CD4-positive, alpha-beta T cell treated with Interleukin-6 for 4 hours (primary cell): ENCODE results near the gene SASH1.

Experiments
- DNase-seq: peaks from one replicate; pipeline ENCODE4 v3.0.0-alpha.2; 2020; ENCODE audit warnings: mixed read lengths

SASH1 gene

DNA sequence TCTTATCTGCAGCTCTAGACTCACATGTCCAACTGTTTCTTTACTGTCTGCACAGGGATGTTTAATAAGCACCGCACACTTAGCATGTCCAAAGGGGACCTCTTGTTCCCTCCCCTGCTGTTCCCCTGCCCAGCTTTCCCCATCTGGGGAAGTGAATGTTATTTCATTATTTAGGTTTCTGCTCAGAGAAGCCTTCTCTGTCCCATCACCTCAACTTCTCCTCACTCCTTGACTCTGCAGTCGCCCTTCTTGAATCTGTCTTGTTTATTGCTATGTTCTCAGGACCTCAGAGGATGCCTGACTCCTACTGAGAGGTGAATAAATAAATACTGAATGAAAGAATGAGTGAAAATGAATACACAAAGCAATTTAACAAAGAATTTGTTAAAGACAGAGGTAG lies 121.0 kb downstream of the SASH1 start:
- DNase-seq = no peak

DNA sequence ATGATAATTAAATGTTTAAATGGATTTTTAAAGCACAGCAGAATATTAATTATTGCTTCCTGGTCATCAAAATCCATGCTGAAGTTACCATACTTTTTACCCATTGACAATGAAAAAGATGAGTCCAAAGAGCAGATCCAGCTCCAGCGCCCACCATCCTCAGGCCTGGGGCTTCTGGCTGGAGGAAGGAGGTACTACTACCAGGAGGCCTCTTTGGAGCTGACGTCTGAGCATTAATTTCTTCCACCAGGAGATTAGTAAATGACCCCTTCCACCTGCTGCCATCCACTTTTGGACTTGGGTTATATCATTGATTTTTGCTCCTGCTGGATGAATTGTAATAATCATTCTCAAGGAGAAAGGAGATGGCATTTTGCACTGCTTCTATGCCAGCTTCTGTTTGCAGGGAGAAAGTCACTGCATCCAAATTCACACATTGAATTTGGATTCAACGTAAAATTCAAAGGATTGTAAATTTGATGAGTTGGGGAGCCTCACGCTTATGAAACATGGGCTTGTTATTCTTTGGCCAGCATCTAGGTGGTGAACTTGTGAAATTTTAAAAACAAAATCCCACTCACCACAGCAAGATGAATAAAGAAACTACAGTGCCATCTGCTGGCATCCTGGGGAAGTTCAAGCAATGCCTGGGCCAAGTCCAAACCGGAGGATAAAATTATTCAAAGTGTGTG lies 121.8 kb downstream of the SASH1 start:
- peak; percentile 44 for DNase-seq

DNA sequence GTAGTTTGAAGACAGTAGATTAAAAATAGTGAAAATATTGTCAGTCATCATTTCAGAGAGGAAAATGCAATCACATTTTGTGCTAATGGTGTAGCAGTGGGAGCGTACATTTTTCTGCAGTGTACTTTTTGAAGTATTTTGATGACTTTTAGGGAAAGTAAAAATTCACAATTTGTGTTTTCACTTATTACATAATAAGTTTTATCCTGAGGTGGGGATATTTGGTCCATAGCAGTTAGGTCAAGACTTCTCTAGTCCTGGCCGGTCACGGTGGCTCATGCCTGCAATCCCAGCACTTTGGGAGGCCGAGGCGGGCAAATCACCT lies 122.3 kb downstream of the SASH1 start:
- DNase-seq = no peak

DNA sequence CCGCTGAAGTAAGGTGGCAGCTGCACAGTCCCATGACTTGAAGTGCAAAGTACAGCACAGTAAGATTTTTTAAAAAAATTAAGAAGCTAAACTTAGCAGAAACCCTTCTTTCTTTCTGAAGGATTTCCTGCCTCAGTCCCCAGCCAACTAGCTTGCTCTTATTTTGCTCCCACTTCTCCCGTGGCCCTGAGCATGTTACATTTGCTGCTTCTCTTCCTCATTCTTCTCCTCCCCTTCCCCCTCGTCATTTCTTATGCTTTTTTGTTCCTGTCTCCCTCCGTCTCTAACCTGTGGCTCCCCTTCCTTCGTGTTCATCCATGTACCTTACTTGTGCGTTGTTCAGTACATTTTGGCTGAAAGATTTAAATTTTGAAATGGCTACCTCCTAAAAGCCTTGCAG lies 123.0 kb downstream of the SASH1 start:
- DNase-seq = no peak

DNA sequence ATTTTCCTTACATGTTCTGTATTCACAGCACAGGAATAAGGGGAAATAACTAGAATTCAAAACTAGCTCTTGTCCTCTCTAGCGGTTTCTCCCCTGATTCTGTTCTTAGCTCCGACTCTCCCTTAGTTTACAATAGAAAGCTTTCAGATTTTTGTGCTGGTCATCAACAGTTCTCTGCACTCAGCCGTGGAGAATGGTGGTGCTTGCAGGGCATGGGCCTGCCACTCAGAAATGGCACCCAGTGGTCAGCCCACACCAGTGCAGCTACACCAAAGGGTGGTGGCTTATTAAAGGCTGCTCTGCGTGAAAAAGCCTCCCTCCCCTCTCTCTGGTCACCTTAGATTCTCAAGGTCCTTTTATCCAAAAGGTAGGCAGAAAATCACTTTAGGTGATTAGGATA lies 123.5 kb downstream of the SASH1 start:
- DNase-seq = no peak

DNA sequence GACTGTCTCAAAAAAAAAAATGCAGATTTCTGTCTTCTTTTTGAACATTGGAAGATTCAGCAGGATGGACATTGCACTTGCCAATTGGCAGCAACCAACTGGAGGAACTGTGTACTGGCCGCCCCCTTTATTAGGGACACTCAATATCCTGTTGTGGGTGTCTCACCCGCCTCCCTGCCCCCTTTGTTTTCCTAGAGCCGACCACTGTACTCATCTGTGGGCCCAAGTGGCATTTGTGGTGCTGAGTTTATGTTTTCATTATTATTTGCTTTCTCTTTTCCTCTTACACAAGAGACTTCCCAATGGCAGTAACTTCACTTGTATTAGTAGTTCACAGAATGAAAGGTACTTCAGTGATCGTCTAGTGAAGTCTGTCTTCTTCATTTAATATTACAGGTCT lies 125.3 kb downstream of the SASH1 start:
- no peak for DNase-seq

DNA sequence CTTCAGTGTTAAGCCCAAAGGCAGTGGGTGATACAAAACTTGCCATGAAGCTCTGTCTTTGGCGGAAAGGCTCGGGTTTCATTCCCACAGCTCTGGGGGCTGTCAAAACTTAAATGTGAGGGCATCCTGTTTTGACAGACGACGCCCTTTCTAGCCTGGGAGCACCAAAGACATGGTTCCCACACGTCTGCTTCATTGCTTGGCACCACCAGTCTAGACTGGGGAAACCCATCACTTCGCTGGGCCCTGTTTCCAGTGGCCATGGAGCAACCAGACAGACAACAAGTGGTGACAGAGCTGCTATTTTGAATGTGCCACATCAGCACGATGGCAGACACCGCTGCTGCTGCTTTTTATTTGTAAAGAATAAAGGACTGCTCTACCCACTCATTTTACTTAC lies 127.5 kb downstream of the SASH1 start:
- DNase-seq = no peak

DNA sequence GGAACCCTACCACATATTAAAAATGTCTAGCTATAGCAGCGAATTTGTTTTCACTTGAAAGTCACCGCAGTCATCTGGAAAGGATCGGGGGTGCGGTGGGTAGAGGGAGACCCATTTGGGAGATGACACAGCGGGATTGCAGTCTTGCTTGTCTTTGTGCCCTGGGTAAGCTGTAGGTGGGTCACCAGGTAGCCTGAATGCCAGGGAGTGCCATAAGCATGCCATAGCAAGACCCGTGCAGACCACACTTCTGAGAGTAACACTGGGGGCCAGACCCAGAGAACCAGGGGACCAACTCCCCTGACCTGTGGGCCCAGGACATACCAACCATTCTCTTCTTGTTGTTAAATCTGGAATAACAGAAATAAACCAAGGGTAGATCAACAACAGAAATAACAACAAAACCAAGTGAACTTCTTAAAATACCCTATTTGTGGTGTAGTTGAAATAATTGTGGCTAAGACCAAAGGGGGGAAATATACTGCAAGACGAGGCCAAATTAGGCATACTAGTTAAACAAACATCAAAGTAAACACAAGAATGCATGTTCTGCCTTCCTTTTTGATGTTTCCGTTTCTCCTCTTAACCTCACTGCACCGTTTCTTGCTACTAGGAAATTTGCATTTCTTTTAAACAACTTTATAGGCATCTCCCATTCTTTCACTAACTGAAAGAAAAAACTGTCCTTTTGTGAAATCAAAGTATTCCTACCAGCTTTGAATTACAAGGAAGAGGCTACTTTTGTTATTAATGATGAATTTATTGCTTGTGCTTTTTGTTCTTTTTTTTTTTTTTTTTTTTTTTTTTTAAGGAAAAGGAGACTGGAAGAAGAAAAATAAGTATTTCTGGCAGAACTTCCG lies 128.2 kb downstream of the SASH1 start:
- no peak for DNase-seq

DNA sequence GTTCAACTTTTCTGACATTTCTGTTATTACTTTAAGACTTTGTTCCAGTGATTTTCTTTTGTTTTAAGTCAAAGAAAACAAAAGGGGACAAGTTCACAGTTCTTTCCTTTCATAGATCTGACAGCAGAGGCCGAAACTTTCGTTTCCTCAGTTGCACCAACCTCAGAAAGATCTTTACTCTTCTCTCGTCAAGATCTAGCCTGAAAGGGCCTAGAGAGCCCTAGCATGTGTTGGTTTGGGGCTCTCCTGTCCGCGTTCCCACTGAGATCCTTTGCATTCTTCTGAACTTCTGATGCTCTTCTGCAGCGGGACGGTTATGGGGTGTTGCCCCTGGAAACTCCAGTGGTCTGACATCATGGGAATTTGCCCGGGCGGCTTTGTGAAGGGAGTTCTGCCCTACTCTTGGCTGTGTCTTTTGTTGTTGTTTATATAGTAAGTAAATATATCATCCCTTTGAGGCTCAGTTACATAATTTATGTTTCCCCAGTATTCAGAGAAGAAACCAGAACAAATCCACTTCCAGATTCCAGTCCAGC lies 129.1 kb downstream of the SASH1 start:
- no peak for DNase-seq

DNA sequence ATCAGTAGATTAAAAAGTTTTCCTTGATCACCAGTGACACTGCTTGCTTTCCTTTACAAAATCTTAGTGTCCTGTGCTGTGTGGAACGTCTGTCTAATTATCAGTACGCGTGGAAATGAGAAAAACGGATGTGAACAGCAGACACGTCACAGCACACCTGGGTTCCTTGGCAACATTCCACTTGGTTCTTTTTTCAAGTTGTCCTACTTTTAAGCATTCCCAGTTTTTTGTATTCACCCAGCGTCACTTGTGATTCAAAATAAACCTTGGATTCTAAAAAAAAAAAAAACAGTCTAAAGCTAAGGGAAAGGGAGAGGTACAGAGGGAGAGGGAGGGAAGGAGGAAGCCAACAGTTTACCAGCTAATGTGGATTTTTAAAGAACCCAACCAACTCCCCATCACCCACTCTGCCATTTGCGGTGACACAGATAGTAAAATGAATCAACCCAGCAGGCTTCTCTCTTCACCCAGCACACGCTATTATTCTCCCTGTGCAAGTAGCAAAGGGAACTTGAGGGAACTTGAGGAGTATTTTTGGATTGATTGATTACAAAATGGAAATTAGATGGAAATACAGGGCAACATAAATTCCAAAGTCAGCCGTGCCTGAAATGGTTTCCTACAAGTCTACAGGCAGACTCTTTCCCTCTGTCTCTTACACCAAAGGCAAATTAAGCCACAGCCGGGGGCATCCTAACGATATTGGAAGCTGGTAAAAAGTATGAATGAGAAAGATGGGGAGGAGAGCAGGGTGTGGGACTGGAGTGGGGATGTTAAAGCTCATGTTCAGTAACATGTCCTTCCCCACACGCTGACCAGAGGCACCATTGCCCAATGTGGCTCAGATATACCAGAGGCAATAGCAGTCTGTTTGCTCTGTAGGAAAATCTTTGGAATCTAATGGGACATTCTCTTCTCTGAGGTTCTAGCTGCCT lies 129.8 kb downstream of the SASH1 start:
- no peak for DNase-seq

DNA sequence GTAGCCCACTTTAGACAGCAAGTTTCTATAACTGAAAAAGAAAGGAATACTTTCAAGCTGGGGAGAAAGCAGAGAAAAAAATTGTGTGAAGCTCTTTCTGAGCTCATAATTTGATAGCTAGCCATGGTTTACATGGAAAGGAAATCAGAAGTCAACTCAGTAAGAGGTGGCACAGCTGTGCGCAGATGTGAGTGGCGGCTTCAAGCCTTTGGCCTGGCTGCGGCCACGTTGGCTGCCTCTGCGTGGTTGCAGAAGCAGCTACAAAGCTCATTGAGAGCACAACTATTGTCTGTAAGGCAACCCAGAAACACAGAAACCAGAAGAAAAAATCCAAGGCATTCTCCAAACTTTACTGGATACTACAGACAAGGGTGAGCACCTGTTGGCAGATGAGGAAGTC lies 136.9 kb downstream of the SASH1 start:
- DNase-seq = no peak

DNA sequence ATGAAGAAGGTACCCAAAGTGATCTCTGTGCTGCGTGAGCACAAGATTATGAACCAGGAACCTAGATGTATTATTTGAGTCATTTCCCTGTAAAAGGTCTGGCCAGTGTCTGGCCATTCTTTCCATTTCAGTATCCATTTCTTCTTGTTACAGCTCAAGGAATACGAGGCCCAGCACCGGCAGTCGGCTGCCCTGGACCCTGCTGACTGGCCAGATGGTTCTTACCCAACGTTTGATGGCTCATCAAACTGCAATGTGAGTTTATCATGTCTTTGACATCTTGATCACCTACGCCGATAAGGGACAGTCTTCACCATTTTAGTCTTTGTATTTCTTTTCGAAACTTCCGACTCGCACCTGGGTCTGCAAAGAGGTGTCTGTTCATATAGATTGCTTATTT lies 144.8 kb downstream of the SASH1 start:
- no peak for DNase-seq

DNA sequence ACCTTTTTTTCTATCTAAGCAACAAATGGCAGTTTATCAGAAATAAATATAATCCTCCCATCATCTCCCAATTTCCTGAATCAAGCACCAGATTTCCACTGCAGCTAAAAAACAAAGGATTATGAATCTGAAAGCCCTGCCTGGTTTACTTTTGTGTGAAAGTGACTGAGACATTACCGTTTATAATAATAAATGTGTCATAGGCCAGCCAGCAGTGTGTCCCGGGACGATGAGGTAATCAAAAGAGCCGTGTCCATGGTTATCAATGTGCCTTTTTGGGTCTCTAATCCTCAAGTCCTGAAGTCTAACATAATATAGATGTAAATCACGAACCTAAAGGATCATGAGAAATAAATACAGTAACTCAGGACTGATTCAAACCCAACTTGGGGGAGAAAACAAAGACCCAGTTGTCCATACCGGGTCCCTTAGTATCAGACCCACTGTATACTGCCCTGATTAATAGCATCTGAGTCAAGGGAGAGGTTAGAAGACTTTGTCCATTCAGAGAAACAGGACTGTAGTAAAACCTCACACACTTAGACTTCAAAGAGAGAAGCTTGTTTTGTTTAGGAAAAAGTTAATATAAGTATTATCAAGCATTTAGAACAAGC lies 149.1 kb downstream of the SASH1 start:
- no peak for DNase-seq

DNA sequence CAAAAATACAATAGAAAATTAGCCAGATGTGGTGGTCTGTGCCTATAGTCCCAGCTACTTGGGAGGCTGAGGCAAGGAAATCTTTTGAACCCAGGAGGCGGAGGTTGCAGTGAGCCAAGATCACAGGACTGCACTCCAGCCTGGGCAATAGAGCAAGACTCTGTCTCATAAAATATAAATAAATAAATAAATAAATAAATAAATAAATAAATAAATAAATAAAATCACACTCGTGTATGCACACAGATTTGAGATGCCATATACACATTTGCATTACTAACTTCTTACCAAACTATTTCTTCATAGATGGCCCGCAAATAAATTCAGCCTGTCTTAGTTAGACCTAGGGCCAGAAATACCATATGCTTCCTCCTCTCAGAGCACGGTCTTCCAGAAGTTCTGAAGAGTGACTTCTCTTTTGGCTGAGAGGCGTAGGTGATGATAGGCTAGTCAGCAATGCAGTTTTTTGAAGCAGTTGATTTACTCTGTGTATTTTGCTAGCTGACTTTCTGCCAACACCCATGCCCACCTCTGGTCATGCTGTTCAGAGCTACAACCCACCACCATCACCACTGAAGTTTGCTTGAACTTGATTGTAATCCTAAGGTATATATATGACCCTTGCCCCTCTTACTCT lies 150.1 kb downstream of the SASH1 start:
- DNase-seq = no peak

DNA sequence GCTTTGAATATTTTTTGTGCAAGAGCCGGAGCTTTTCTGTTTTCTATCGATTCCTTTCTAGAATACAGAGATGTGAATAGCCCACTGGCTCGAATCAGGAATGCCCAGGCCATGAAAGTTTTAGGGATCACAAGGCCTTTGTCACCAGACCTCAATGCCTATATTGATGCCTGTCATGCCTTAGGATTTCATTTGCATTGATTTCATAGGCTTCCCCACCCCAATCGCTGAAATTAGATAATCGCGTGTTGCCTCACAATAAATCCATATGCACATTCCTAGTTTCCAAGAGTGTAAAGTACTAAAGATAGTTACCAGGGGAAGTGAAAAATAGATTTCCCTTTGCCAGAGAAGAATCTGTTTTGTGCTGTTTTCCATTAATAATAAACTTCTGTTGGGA lies 150.8 kb downstream of the SASH1 start:
- no peak for DNase-seq

DNA sequence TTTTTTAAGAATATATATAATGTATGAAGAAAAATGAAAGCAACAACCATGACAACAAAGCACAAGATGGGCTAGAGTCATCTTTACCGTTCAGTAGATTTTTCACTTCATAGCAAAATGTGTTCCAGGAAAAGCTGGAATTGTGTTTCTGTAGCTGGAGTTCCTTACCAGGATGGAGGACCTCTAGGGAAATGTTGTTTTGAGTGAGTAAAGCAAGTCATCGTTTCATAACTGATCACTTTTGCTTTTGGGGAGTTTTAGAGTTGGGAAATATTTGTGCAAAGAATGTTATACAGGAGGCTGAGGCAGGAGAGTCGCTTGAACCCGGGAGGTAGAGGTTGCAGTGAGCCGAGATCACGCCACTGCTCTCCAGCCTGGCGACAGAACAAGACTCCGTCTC lies 151.6 kb downstream of the SASH1 start:
- no peak for DNase-seq

DNA sequence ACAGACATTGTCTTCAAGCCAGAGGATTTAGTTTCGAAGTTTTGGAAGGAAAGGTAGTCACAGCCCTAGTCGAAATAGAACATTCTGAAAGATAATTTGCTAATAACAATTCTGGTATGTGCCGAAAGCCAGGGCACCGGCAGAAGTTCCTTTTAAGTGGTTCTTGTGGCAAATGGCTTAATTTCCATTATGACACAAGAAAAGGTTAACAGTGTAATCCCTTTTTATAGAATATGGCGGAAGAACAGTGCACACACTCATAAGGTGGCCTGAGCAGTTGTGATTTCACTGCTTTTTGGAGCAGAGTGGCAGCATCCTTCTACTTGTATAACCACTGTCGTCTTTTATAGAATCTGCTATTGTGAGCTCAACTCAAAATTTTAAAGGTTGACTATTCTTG lies 152.4 kb downstream of the SASH1 start:
- DNase-seq = no peak

DNA sequence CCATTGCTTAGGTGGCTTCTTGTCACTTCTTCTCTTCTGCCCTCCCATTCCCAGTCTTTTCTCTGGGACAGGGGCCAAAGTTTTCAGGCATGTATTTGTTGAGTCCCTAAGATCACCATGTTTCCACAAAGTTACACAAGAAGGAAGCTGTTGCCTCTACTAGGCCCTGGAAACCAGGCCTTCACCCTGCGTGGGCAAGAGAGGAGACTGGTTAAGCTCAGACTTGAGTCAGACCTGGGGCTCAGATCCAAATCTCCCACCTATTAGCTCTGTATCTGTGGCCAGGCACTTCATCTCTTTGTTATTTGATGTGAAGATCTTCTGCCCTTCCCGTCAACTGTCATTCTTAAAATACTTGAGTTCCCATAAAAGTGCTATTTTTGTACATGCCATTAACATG lies 154.6 kb downstream of the SASH1 start:
- no peak for DNase-seq

DNA sequence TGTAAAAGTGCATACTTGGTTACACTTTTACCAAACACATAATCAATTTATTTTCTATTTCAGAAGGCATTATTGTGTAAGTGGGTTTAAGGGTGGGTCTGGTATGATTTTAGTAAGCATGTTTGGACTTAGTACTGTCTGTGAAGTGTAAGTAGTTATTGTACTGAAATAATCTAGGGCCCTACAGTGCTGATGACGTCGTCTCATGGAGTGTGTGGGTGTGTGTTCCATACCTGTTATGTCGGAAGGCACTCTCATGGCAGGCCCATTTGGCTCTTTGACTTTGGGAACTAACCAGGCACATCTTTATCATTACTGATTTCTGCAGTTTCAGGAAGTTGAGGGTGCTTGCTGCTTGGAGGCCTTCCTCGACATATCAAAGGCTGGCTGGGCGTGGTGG lies 155.1 kb downstream of the SASH1 start:
- no peak for DNase-seq

DNA sequence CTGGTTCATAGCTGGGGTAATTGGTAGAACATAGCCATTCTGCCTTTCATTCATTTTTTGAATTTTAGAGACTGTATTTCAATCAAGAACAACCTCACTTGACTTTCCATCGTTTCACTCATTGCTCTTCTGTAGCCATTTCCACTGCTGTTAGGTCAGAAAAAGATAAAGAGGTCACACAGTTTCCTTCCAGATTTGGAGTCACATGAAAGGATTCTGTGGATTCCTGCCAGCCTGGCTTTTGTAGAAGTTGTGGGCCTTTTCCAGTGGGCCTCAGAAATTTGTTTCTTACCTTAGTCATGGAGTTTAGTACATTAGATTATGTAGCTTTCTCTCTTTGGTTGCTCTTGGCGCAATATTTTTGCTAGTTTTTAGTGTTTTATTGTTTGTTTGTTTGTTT lies 157.8 kb downstream of the SASH1 start:
- no peak for DNase-seq

DNA sequence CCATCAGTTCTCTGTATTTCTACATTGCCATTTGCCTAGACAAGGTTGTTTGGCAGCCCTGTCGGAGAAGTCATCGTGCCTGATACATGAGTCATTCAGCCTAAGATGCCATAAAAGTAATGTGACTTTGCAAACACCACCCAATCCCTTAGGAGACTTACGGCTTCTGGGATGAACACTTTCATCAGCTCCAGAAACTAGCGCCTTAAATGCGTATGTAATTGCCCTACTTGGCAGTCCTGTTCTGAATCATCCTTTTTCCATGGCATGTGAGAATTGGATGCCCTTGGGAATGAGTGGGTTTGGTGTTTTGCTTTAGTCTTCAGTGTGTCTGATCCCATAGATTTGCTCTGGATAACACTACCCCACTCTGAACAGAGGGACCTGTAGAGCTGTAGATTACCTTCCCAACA lies 158.5 kb downstream of the SASH1 start:
- DNase-seq = no peak

DNA sequence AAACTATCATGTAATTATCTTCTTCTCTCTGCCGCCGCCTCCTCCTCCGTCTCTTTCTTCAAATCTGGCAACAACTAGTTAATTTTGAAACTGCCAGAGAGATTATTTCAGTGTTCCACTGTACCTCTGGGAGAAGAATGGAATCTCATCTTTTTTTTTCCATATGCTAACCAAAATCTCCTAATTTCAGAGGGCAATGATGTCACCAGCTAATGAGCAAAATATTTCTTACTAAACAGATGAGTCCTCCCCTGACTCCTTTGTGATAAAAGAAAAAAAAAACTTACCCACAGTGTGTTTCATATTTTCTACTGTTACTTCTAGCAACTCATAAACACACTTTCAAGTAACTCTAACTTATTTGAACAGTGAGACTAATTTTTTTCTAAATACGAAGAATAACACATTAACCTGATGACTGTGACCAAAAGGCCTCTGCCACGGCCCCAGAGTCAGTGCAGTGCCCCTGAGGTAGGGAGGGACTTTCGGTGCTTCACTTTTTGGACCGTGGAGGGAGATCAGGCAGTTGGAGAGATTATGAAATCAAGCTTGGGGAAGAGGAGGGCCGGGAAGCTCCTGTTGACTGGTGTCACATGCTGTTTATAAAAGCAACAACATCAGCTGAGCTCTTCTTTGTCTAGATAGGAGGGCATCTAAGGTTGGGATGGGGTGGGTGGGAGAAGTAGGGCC lies 159.6 kb downstream of the SASH1 start:
- no peak for DNase-seq
